K562 (cell line): ENCODE results near the gene DUOXA2. TPM values are rescaled to one million over a fixed set of nuclear protein-coding genes. Genes with fewer than 3 reads are reported as not detected.

Experiments used
- NELFE ChIP-seq: IDR thresholded peaks from 2 replicates; pipeline ENCODE4 v1.6.1; 2011; ENCODE audit warnings: mild to moderate bottlenecking; ENCODE audit not compliant: insufficient read depth, insufficient read length
- RCOR1 ChIP-seq, 2 experiments: IDR thresholded peaks; 2 replicates each; pipeline ENCODE4 v1.6.1; 2012; ENCODE audit warnings: low read depth in 2 of 2, low read length in 2 of 2, borderline replicate concordance in 1 of 2, improper control_type of control experiment in 1 of 2
- TEAD2 ChIP-seq: fragments of 450-650 bp; IDR thresholded peaks from 2 replicates; pipeline ENCODE4 v1.6.1; 2016; ENCODE audit warnings: missing genetic modification characterization, control low read depth, missing compliant biosample characterization
- polyA plus RNA-seq, 8 experiments: library from polyadenylated mRNA; depleted of rRNA in 4 of 8; stranded (reverse) in 5 of 8; unstranded in 3 of 8; fragments of >200 nt; fragmentation: Nextera tagmentation in 2 of 8; fragmentation: Illumina TruSeq in 1 of 8; extraction: Ambion mirVana in 2 of 8; extraction: Trizol in 1 of 8; gene quantifications; 2 replicates each; pipeline versions ENCODE4 v1.2.1 to v1.2.3, GENCODE V29; 2011 to 2014; ENCODE audit warnings: inconsistent platforms in 1 of 8, missing spikeins in 1 of 8
- total RNA-seq, 7 experiments: library from RNA; depleted of rRNA in 6 of 7; stranded (reverse); fragments of >200 nt in 6 of 7; fragmentation: Illumina TruSeq in 2 of 7; extraction: Trizol in 2 of 7; gene quantifications; 2 replicates each; pipeline versions ENCODE4 v1.2.1 to v1.2.3, GENCODE V29; 2011 to 2021; ENCODE audit warnings: low replicate concordance in 1 of 7
- TF ChIP-seq, protein P1 (sequence below): fragments of 450-650 bp; IDR thresholded peaks from 2 replicates; pipeline ENCODE4 v1.6.1; 2016; ENCODE audit warnings: low read depth
- TF ChIP-seq, protein P2 (sequence below), 2 experiments: fragments of 450-650 bp; IDR thresholded peaks; 2 replicates each; pipeline ENCODE4 v1.6.1; 2018; ENCODE audit warnings: mild to moderate bottlenecking in 2 of 2, low read depth in 1 of 2; ENCODE audit not compliant: partially characterized antibody in 2 of 2
- TF ChIP-seq, protein P3 (sequence below): fragments of 250-450 bp; sonication (Bioruptor Pico); IDR thresholded peaks from 2 replicates; pipeline ENCODE4 v1.5.0; 2022; ENCODE audit warnings: mild to moderate bottlenecking

DUOXA2 gene
- total and polyA plus RNA-seq, 9 of the 15 experiments (the other 6 are each of a cell fraction or from before 2014, with no cell fraction given): not detected

DNA sequence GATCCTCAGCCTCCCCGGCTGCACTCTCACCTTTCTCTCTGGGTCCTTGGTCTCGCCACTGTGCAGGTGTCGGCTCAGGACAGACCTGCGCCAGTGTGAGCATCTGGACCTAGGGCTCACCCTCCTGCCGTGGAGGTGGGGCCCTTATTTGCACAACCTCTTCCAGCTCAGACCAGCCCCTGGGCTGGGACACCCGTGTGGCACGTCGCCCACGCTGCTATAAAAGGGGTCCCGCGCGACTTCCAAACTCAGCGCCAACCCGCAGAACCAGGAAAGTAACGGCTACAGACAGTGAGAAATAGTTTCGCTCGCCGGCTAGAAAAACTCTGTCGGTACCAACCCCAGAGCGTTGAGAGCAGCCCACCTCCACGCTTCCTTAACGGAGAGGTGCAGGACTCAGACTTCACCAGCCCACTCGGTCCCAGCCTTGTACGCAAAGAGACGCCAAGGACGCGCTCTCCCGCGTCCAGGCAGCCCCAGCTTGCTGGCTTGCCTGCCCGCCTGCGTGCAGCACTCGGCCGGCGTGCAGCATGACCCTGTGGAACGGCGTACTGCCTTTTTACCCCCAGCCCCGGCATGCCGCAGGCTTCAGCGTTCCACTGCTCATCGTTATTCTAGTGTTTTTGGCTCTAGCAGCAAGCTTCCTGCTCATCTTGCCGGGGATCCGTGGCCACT, at the start of gene DUOXA2, which contains the start of gene DUOX2 (continued):
- TF ChIP-seq, protein P1, sequence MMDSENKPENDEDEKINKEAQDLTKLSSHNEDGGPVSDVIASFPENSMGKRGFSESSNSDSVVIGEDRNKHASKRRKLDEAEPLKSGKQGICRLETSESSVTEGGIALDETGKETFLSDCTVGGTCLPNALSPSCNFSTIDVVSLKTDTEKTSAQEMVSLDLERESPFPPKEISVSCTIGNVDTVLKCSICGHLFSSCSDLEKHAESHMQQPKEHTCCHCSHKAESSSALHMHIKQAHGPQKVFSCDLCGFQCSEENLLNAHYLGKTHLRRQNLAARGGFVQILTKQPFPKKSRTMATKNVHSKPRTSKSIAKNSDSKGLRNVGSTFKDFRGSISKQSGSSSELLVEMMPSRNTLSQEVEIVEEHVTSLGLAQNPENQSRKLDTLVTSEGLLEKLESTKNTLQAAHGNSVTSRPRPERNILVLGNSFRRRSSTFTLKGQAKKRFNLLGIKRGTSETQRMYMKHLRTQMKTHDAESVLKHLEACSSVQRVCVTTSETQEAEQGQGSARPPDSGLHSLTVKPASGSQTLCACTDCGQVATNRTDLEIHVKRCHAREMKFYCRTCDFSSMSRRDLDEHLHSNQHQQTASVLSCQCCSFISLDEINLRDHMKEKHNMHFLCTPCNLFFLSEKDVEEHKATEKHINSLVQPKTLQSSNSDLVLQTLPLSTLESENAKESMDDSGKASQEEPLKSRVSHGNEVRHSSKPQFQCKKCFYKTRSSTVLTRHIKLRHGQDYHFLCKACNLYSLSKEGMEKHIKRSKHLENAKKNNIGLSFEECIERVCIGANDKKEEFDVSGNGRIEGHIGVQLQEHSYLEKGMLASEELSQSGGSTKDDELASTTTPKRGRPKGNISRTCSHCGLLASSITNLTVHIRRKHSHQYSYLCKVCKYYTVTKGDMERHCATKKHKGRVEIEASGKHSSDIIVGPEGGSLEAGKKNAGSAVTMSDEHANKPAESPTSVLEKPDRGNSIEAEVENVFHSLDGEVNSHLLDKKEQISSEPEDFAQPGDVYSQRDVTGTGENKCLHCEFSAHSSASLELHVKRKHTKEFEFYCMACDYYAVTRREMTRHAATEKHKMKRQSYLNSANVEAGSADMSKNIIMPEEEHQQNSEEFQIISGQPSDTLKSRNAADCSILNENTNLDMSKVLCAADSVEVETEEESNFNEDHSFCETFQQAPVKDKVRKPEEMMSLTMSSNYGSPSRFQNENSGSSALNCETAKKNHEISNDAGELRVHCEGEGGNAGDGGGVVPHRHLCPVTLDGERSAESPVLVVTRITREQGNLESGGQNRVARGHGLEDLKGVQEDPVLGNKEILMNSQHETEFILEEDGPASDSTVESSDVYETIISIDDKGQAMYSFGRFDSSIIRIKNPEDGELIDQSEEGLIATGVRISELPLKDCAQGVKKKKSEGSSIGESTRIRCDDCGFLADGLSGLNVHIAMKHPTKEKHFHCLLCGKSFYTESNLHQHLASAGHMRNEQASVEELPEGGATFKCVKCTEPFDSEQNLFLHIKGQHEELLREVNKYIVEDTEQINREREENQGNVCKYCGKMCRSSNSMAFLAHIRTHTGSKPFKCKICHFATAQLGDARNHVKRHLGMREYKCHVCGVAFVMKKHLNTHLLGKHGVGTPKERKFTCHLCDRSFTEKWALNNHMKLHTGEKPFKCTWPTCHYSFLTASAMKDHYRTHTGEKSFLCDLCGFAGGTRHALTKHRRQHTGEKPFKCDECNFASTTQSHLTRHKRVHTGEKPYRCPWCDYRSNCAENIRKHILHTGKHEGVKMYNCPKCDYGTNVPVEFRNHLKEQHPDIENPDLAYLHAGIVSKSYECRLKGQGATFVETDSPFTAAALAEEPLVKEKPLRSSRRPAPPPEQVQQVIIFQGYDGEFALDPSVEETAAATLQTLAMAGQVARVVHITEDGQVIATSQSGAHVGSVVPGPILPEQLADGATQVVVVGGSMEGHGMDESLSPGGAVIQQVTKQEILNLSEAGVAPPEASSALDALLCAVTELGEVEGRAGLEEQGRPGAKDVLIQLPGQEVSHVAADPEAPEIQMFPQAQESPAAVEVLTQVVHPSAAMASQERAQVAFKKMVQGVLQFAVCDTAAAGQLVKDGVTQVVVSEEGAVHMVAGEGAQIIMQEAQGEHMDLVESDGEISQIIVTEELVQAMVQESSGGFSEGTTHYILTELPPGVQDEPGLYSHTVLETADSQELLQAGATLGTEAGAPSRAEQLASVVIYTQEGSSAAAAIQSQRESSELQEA: no peak
- TF ChIP-seq, protein P2, sequence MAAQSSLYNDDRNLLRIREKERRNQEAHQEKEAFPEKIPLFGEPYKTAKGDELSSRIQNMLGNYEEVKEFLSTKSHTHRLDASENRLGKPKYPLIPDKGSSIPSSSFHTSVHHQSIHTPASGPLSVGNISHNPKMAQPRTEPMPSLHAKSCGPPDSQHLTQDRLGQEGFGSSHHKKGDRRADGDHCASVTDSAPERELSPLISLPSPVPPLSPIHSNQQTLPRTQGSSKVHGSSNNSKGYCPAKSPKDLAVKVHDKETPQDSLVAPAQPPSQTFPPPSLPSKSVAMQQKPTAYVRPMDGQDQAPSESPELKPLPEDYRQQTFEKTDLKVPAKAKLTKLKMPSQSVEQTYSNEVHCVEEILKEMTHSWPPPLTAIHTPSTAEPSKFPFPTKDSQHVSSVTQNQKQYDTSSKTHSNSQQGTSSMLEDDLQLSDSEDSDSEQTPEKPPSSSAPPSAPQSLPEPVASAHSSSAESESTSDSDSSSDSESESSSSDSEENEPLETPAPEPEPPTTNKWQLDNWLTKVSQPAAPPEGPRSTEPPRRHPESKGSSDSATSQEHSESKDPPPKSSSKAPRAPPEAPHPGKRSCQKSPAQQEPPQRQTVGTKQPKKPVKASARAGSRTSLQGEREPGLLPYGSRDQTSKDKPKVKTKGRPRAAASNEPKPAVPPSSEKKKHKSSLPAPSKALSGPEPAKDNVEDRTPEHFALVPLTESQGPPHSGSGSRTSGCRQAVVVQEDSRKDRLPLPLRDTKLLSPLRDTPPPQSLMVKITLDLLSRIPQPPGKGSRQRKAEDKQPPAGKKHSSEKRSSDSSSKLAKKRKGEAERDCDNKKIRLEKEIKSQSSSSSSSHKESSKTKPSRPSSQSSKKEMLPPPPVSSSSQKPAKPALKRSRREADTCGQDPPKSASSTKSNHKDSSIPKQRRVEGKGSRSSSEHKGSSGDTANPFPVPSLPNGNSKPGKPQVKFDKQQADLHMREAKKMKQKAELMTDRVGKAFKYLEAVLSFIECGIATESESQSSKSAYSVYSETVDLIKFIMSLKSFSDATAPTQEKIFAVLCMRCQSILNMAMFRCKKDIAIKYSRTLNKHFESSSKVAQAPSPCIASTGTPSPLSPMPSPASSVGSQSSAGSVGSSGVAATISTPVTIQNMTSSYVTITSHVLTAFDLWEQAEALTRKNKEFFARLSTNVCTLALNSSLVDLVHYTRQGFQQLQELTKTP (IDR thresholded peaks at IDR 0.05; ENCODE audit: low read depth in 1 of 2, partially characterized antibody in 2 of 2): no peak
- no peak for TF ChIP-seq NELFE
- TF ChIP-seq, protein P3, sequence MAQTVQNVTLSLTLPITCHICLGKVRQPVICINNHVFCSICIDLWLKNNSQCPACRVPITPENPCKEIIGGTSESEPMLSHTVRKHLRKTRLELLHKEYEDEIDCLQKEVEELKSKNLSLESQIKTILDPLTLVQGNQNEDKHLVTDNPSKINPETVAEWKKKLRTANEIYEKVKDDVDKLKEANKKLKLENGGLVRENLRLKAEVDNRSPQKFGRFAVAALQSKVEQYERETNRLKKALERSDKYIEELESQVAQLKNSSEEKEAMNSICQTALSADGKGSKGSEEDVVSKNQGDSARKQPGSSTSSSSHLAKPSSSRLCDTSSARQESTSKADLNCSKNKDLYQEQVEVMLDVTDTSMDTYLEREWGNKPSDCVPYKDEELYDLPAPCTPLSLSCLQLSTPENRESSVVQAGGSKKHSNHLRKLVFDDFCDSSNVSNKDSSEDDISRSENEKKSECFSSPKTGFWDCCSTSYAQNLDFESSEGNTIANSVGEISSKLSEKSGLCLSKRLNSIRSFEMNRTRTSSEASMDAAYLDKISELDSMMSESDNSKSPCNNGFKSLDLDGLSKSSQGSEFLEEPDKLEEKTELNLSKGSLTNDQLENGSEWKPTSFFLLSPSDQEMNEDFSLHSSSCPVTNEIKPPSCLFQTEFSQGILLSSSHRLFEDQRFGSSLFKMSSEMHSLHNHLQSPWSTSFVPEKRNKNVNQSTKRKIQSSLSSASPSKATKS (CRISPR knock-in tag): no peak
- no peak for TF ChIP-seq TEAD2
- TF ChIP-seq RCOR1 (IDR thresholded peaks at IDR 0.05; ENCODE audit: borderline replicate concordance in 1 of 2, low read depth in 2 of 2, low read length in 2 of 2): no peak
